OCI-LY1 (cell line): ENCODE results near the gene DICER1.

ENCODE experiments used
- H2AFZ ChIP-seq: fragments of 200-600 bp; sonication (generic), shearing (Covaris generic); 2 replicates; pipeline ENCODE4 v1.6.0; 2014; ENCODE audit warnings: antibody characterized with exemption, mild to moderate bottlenecking, low read length
- H3F3A ChIP-seq: fragments of 200-600 bp; sonication (generic), shearing (Covaris generic); 2 replicates; pipeline ENCODE4 v1.6.0; 2014; ENCODE audit warnings: mild to moderate bottlenecking, antibody characterized with exemption, low read length, moderate library complexity; ENCODE audit not compliant: insufficient read depth
- H3K27ac ChIP-seq: fragments of 200-600 bp; sonication (generic); 2 replicates; pipeline ENCODE4 v1.5.1; 2014; ENCODE audit warnings: low read length, mixed run types, mild to moderate bottlenecking, low read depth; ENCODE audit not compliant: poor library complexity, severe bottlenecking
- H3K27me3 ChIP-seq: fragments of 200-600 bp; sonication (generic); 2 replicates; pipeline ENCODE4 v1.6.0; 2014; ENCODE audit warnings: antibody characterized with exemption, mild to moderate bottlenecking, low read length, moderate library complexity; ENCODE audit not compliant: insufficient read depth
- H3K36me3 ChIP-seq: fragments of 200-600 bp; sonication (generic); 2 replicates; pipeline ENCODE4 v1.6.1; 2014; ENCODE audit warnings: mild to moderate bottlenecking, antibody characterized with exemption, low read length, moderate library complexity, mixed read lengths; ENCODE audit not compliant: insufficient read depth
- H3K4me1 ChIP-seq: fragments of 200-600 bp; sonication (generic); 2 replicates; pipeline ENCODE4 v1.5.1; 2014; ENCODE audit warnings: mild to moderate bottlenecking, low read length, moderate library complexity; ENCODE audit not compliant: insufficient read depth, severe bottlenecking
- H3K4me2 ChIP-seq: fragments of 200-600 bp; sonication (generic), shearing (Covaris generic); 2 replicates; pipeline ENCODE4 v1.6.1; 2014; ENCODE audit warnings: low read length
- H3K4me3 ChIP-seq: fragments of 200-600 bp; sonication (generic); 2 replicates; pipeline ENCODE4 v1.5.1; 2014; ENCODE audit warnings: low read length, low read depth, mild to moderate bottlenecking, mixed read lengths; ENCODE audit not compliant: poor library complexity, severe bottlenecking
- H3K79me2 ChIP-seq: fragments of 200-600 bp; shearing (Covaris generic); 2 replicates; pipeline ENCODE4 v1.6.1; 2016; ENCODE audit warnings: mixed run types, low read length, mixed read lengths; ENCODE audit not compliant: insufficient read depth
- H3K9ac ChIP-seq: fragments of 200-600 bp; sonication (generic), shearing (Covaris generic); 2 replicates; pipeline ENCODE4 v1.6.1; 2014; ENCODE audit warnings: mild to moderate bottlenecking, low read length, mixed read lengths
- H3K9me2 ChIP-seq: fragments of 200-600 bp; sonication (generic), shearing (Covaris generic); 2 replicates; pipeline ENCODE4 v1.6.1; 2014; ENCODE audit warnings: low read depth, mild to moderate bottlenecking, low read length, mixed read lengths
- H3K9me3 ChIP-seq: fragments of 200-600 bp; shearing (Covaris generic); 2 replicates; pipeline ENCODE4 v1.6.1; 2014; ENCODE audit warnings: low read length, mixed read lengths
- H4K20me1 ChIP-seq: fragments of 200-600 bp; sonication (generic), shearing (Covaris generic); 2 replicates; pipeline ENCODE4 v1.6.0; 2016; ENCODE audit warnings: mild to moderate bottlenecking, low read length; ENCODE audit not compliant: insufficient read depth
- EZH2 ChIP-seq: fragments of 200-600 bp; sonication (generic), shearing (Covaris generic); IDR thresholded peaks from 2 replicates; pipeline ENCODE4 v1.8.0; 2017; ENCODE audit warnings: borderline replicate concordance, mixed run types, mild to moderate bottlenecking, antibody characterized with exemption, low read length, moderate library complexity, mixed read lengths
- TF ChIP-seq, protein P1 (sequence below): fragments of 200-600 bp; sonication (generic), shearing (Covaris generic); IDR thresholded peaks from 2 replicates; pipeline ENCODE4 v1.5.1; 2017; ENCODE audit warnings: mild to moderate bottlenecking, antibody characterized with exemption, low read length, moderate library complexity, mixed read lengths

Gene DICER1

DNA sequence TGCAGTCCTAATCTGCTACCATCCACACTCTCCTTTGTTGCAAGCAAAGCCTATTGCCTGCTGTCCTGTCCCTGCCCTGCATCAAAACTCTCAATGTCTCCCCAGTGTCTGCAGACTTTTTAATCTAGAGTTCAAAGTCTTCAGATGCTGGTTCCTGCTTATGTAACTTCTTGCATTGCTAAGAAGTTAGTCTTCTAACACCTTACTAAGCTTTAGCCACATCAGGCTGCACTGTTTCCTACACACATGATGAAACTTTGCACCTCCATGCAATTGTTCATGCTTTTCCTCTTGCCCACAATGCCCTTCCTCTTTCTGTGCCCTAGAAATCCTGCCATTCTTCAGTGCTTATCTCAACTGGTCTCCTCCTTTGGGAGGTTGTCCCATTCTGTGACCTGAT is 16.2 kb upstream of the DICER1 start:
- no peaks in the 10 kb centered on the region for H3K79me2 ChIP-seq
- no peaks in the 10 kb centered on the region for H3K27me3 ChIP-seq
- H3K9ac ChIP-seq: no peak overlapping the region
- no peak overlapping the region for H2AFZ ChIP-seq
- H3K4me3 ChIP-seq: no peak overlapping the region
- H3K36me3 ChIP-seq: no peaks in the 10 kb centered on the region
- H3K9me3 ChIP-seq: no peaks in the 10 kb centered on the region
- 0 out of 2 replicates have a peak, but pooled peaks cover 3% of the 10 kb centered on the region for H4K20me1 ChIP-seq
- no peak overlapping the region for H3K4me2 ChIP-seq
- H3K4me1 ChIP-seq: no peaks in the 10 kb centered on the region
- no peaks in the 10 kb centered on the region for H3F3A ChIP-seq
- H3K9me2 ChIP-seq: no peaks in the 10 kb centered on the region
- no peak for TF ChIP-seq EZH2
- TF ChIP-seq, protein P1, sequence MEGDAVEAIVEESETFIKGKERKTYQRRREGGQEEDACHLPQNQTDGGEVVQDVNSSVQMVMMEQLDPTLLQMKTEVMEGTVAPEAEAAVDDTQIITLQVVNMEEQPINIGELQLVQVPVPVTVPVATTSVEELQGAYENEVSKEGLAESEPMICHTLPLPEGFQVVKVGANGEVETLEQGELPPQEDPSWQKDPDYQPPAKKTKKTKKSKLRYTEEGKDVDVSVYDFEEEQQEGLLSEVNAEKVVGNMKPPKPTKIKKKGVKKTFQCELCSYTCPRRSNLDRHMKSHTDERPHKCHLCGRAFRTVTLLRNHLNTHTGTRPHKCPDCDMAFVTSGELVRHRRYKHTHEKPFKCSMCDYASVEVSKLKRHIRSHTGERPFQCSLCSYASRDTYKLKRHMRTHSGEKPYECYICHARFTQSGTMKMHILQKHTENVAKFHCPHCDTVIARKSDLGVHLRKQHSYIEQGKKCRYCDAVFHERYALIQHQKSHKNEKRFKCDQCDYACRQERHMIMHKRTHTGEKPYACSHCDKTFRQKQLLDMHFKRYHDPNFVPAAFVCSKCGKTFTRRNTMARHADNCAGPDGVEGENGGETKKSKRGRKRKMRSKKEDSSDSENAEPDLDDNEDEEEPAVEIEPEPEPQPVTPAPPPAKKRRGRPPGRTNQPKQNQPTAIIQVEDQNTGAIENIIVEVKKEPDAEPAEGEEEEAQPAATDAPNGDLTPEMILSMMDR: no peak
- no peak overlapping the region for H3K27ac ChIP-seq

DNA sequence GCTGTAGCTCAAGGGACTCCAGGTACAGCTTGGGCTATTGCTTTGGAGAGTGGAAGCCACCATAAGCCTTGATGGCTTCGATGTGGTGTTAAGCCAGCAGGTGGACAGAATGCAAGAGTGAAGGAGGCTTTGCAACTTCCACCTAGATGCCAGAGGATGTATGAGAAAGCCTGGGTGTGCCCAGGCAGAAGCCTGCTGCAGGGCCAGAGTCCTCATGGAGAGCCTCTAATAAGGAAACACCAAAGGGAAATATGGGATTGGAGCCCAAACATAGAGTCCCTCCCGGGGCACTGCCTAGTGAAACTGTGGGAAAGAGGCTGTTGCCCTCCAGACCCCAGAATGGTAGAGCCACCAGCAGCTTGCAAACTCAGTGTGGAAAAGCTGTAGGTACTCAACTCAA is 9.8 kb upstream of the DICER1 start:
- no peaks in the 10 kb centered on the region; the same call in 1 of the 2 replicates for H3K36me3 ChIP-seq
- H3F3A ChIP-seq: no peaks in the 10 kb centered on the region
- H3K9me2 ChIP-seq: no peaks in the 10 kb centered on the region
- H2AFZ ChIP-seq: no peak overlapping the region
- H3K9ac ChIP-seq: no peak overlapping the region
- H3K4me3 ChIP-seq: no peak overlapping the region
- H3K4me2 ChIP-seq: no peak overlapping the region
- 0 out of 2 replicates have a peak, but pooled peaks cover 1% of the 10 kb centered on the region for H4K20me1 ChIP-seq
- H3K27me3 ChIP-seq: no peaks in the 10 kb centered on the region
- H3K27ac ChIP-seq: no peak overlapping the region
- H3K4me1 ChIP-seq: no peaks in the 10 kb centered on the region
- H3K79me2 ChIP-seq: no peaks in the 10 kb centered on the region
- TF ChIP-seq EZH2: no peak
- TF ChIP-seq, protein P1: no peak
- H3K9me3 ChIP-seq: peaks cover 5% of the 10 kb centered on the region; the same call in 1 of the 2 replicates

DNA sequence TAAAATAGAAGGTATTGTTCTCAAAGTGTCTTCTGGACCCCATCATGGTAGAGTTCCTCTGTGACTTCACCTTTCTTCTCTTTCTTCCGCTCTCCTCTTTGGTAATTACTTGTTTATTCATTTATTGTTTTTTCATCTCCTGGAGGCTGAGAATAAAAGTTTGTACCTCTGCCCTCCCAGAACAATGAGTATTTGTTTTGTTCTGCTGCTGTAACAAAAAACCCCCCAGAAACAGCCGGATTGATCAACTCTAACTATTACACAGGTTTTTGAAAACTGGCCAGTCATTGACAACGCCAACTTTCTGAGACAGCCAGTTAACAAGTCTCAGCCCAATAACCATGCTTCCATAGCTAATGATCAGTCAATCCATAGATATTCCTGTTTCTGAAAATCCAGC is 8.2 kb upstream of the DICER1 start:
- H3K27me3 ChIP-seq: no peaks in the 10 kb centered on the region
- H3K4me1 ChIP-seq: no peaks in the 10 kb centered on the region
- H3K9me3 ChIP-seq: peaks cover 5% of the 10 kb centered on the region; the same call in 1 of the 2 replicates
- H3K79me2 ChIP-seq: no peaks in the 10 kb centered on the region
- H2AFZ ChIP-seq: no peak overlapping the region
- TF ChIP-seq, protein P1: no peak
- no peaks in the 10 kb centered on the region; the same call in 1 of the 2 replicates for H3K36me3 ChIP-seq
- no peak overlapping the region for H3K27ac ChIP-seq
- H3K9me2 ChIP-seq: no peaks in the 10 kb centered on the region
- H3K4me2 ChIP-seq: no peak overlapping the region
- H3F3A ChIP-seq: no peaks in the 10 kb centered on the region
- H4K20me1 ChIP-seq: no peaks in the 10 kb centered on the region
- H3K9ac ChIP-seq: no peak overlapping the region
- no peak overlapping the region for H3K4me3 ChIP-seq
